Stimulated activated CD4-positive, alpha-beta T cell treated with anti-CD3 and anti-CD28 coated beads, Interleukin-1b, Interleukin-23, amount 100 ng/mL, for 48 hours (primary cell): Measurements from ENCODE around the gene GRB10.
"Not testable (repeated sequence)": the region's sequence is repeated elsewhere in the genome, so short reads cannot be mapped to it uniquely, and the experiment has no call there.

Experiments used
- DNase-seq: peaks from one replicate; pipeline ENCODE4 v3.0.0-alpha.2; 2020

GRB10 gene

GRCh38 chr7:50774319-50774718, 8.4 kb downstream of the GRB10 start:
- no peak for DNase-seq

- not testable (repeated sequence) for DNase-seq
Observed at GRCh38 chr7:50773071-50773470, 9.6 kb downstream of the GRB10 start.

- DNase-seq: no peak
Observed at GRCh38 chr7:50771120-50772002, 11.3 kb downstream of the GRB10 start.

- DNase-seq: no peak
Observed at GRCh38 chr7:50768485-50769474, 13.9 kb downstream of the GRB10 start.

GRCh38 chr7:50766849-50767207, 15.9 kb downstream of the GRB10 start:
- no peak for DNase-seq

GRCh38 chr7:50766106-50766848, 16.4 kb downstream of the GRB10 start:
- no peak for DNase-seq

DNA sequence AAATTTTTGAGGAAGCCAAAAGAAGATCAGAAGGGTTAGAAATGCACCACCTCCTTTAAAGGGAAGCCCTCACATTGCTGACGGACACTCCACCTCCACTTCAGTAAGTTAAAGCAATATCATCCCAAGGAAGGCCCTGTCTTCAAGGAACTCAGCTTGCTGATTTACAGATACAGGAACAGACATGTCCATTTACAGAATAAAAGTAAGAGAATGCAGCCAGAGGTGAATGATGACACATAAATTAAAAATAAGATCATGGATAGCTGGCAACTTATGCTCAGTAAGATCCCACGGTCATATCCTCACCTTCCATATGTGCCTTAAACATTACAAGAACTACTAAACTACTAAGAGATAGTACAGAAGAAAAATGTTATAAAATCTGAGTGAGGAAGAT, 20.4 kb downstream of the GRB10 start:
- DNase-seq: no peak

- DNase-seq: no peak
Observed at GRCh38 chr7:50761713-50762112, 21.0 kb downstream of the GRB10 start.

DNA sequence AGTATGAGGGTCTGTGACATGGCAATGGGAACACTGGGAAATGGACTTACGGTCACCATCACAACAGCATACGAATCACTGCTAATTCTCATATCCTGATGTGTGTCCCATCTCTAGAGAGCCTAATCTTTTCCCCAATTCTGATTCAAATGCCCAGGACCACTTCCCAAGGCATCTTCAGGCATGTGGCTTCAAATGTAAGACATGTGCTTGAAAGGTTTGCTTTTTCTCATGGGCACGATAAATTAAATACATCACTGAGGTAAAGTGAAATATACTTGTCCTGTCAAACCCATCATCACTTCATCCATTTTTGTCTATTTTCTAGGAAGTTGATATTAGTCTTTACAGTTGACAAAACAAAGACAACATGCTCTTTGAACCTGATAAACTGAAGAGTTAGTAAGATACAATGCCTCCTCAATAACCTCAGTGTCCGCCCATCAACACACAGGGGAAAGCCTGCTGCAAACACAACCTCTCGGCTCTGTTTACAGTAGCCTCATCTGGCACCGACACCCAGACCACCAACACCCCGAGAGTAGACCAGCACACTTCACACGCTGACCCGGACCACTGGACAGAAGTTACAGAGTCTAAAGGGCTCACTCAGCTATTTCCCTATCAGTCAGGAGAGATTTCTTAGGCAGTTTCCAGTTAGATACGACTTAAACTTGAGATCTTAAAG, 24.8 kb downstream of the GRB10 start:
- DNase-seq: no peak

DNA sequence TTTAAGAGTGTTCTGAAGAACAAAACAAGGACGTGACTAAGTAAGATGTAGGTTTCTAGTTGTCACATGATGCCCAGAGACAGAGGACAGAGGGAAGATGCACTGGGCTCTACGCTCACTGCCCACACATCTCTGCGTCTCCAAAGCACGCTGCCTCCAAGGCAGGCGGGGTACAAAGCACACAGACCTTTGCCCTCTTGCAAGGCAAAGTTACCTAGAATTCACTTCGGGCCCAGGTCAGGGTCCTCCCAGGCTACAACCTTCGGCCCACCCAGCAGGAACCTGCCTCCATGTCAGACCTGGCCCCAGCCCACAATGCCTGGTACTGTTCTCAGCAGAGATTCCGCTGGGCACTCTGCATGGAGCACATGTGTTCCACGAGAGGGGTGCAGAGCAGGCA, 26.5 kb downstream of the GRB10 start:
- DNase-seq: no peak

GRCh38 chr7:50754684-50755083, 28.0 kb downstream of the GRB10 start:
- DNase-seq: no peak

GRCh38 chr7:50754241-50754640, 28.5 kb downstream of the GRB10 start:
- no peak for DNase-seq

- no peak for DNase-seq
Observed at GRCh38 chr7:50752422-50752821, 30.3 kb downstream of the GRB10 start.

GRCh38 chr7:50751146-50751545, 31.6 kb downstream of the GRB10 start:
- no peak for DNase-seq

- no peak for DNase-seq
Observed at GRCh38 chr7:50749896-50750295, 32.8 kb downstream of the GRB10 start.

- no peak for DNase-seq
Observed at GRCh38 chr7:50748472-50748871, 34.2 kb downstream of the GRB10 start.

- DNase-seq: no peak
Observed at GRCh38 chr7:50745835-50746234, 36.9 kb downstream of the GRB10 start.

DNA sequence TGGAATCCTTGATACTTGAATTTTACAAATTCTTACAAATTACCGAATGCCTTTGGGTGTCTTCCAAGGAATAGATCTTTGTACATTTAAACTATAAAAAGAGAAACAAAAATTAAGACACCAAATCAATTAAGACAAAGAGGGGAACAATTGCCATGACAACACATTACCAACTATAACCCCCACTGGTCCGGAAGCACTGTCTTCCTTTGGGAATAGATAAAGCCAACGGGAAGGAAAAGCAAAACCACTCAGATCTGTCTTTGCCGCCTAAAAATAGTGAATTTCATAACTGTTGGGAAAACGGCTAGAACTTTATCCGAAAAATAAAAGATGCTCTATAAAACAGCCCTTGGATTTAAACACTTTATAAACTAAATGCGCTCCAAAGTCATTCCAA, 37.4 kb downstream of the GRB10 start:
- DNase-seq: no peak

DNA sequence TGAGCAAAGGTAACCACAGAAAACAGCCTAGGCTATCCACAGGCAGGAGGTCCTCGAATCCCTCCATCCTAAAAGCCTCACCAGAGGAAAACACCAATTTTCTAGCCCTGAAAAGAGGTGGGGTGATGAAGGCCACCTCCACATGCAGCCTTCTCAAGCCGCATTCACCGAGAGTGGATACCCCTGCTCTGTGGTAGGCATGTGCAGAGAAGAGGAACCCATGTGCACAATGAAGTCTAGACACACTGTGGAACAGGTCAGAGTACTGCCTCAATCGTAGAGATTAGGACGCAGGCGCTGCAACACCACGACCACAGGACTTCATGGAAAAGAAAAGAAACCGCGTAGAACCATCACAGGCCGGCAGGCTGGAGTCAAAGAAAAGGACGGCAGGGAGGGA, 38.8 kb downstream of the GRB10 start:
- no peak for DNase-seq

- DNase-seq: no peak
Observed at GRCh38 chr7:50743016-50743415, 39.7 kb downstream of the GRB10 start.

DNA sequence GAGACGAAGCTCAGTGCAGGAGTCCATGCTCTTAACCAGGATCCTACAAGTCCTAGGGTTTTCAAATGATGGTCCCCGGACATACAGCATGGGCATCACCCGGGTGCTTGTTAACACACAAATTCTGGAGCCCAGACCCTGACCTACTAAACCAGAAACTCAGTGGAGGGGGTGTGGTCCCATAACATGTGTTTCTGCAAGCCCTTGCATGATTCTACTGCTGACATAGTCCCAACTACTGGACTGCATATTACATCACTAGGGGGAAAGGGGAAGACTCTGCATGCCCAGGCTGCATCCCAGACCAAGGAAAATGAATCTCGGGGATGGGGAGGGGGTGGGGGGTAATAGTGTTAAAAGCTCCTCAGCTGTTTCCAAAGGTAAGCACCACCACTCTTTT, 40.3 kb downstream of the GRB10 start:
- DNase-seq: no peak

GRCh38 chr7:50739744-50740435, 42.8 kb downstream of the GRB10 start:
- DNase-seq: peak; percentile 54
